Smooth muscle cell (in vitro differentiated cells): Measurements from ENCODE around the gene WDR1. TPM values are rescaled to one million over a fixed set of nuclear protein-coding genes. Genes with fewer than 3 reads are reported as not detected.

Experiments
- DNase-seq: peaks from one replicate; lab custom pipeline; 2025; ENCODE audit not compliant: unreplicated experiment; lab: John Stamatoyannopoulos, UW
- H2AFZ ChIP-seq: fragments of 200-600 bp; sonication (generic); 2 replicates; pipeline ENCODE4 v1.6.0; 2016; ENCODE audit warnings: antibody characterized with exemption, low read depth, mild to moderate bottlenecking
- H3F3A ChIP-seq: fragments of 200-600 bp; sonication (generic); 2 replicates; pipeline ENCODE4 v1.6.0; 2017; ENCODE audit warnings: antibody characterized with exemption, low read depth
- H3K27ac ChIP-seq: fragments of 200-600 bp; sonication (generic); 2 replicates; pipeline ENCODE4 v1.5.1; 2016; ENCODE audit warnings: low read depth, mild to moderate bottlenecking
- H3K27me3 ChIP-seq: fragments of 200-600 bp; sonication (generic); 2 replicates; pipeline ENCODE4 v1.6.1; 2016; ENCODE audit warnings: low read depth, mild to moderate bottlenecking
- H3K36me3 ChIP-seq: fragments of 200-600 bp; sonication (generic); 2 replicates; pipeline ENCODE4 v1.5.1; 2016; ENCODE audit warnings: low read depth
- H3K4me1 ChIP-seq: fragments of 200-600 bp; sonication (generic); 2 replicates; pipeline ENCODE4 v1.5.1; 2016; ENCODE audit warnings: low read depth
- H3K4me2 ChIP-seq: fragments of 200-600 bp; sonication (generic); 2 replicates; pipeline ENCODE4 v1.6.0; 2016; ENCODE audit warnings: mild to moderate bottlenecking
- H3K4me3 ChIP-seq: fragments of 200-600 bp; sonication (generic); 2 replicates; pipeline ENCODE4 v1.5.1; 2016; ENCODE audit warnings: mild to moderate bottlenecking
- H3K79me2 ChIP-seq: fragments of 200-600 bp; sonication (generic); 2 replicates; pipeline ENCODE4 v1.6.0; 2016; ENCODE audit warnings: low read depth, mild to moderate bottlenecking
- H3K9ac ChIP-seq: fragments of 200-600 bp; sonication (generic); 2 replicates; pipeline ENCODE4 v1.6.0; 2016; ENCODE audit warnings: low read depth
- H3K9me3 ChIP-seq: fragments of 200-600 bp; sonication (generic); replicated peaks from 2 replicates; pipeline ENCODE4 v1.5.1; 2016; ENCODE audit warnings: low read depth
- H4K20me1 ChIP-seq: fragments of 200-600 bp; sonication (generic); 2 replicates; pipeline ENCODE4 v1.6.0; 2016; ENCODE audit warnings: low read depth
- WGBS: methylation state at CpG from one replicate; pipeline ENCODE4 v1.1.7; 2016; ENCODE audit warnings: low lambda C conversion rate; 5-methylcytosine and 5-hydroxymethylcytosine counted together
- polyA plus RNA-seq: library from polyadenylated mRNA; unstranded; fragments of >200 nt; fragmentation: Nextera tagmentation; extraction: Ambion mirVana; gene quantifications from 2 replicates; pipeline ENCODE4 v1.2.1, GENCODE V29; 2016
- total RNA-seq: library from RNA; depleted of rRNA; stranded (reverse); fragments of >200 nt; gene quantifications from 2 replicates; pipeline ENCODE4 v1.2.3, GENCODE V29; 2014
- TF ChIP-seq, protein P1 (sequence below): fragments of 200-600 bp; sonication (generic); IDR thresholded peaks from 2 replicates; pipeline ENCODE4 v1.5.1; 2017; ENCODE audit warnings: borderline replicate concordance, mild to moderate bottlenecking, antibody characterized with exemption; ENCODE audit not compliant: insufficient read depth, poor library complexity, severe bottlenecking

The WDR1 gene
- total and polyA plus RNA-seq, 2 experiments from 2014 or later: 259 to 273 TPM

DNA sequence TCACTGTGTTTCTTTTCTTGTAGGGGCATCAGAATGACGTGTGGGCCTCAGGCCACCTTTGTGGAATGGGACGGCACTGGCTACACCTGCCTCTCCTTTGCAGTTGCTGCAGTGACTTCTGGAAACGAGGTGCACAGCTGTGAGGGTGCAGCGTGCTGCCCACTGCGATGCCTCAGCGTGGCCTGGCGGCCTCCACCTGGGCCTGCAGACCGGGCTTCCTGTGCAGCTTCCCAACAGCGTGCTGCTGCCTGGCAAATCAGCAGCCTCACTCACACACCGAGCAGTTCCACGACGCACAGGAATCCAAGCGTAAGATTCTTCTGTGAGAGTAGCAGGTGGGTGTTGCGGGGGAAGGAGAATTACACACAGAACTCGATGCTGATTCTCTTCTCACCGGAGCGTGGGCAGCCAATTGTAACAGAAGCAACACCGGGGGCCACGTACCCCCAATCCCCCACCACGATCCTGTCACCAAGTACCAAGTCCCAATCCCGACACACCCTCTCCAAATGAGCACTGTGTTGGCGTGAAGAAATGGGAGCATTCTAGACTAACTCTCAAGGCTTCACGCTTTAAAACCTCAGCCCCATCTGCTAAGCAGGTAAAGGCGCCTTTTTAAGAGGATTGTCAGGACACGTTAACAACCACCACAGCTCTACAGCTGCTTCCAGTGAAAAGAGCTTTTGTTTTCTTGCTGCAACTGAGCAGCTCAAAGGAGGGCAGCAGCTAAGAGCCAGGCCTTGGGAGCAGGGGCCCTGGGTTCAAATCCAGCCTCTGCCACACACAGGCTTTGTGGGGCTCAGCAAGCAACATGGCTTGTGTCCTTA, 16.9 kb downstream of the WDR1 start:
- no peak overlapping the region for H3K9ac ChIP-seq

DNA sequence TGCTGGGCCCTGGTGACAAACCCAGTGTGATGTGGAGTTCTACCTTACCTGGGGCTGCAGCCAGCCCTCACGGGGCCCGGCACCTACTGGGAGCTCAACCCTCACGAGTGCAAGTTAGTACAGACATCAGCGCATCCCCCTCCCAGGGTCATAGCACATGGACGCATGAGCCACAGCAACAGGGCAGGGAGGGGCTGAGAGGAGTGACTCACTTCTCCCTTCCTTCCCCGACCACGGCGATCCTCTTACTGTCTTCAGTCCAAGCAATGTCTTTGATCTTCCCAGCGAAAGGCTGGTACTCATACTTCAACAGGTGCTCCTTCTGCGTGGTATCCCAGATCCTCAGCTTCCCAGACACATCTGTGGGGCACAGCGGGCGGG, 17.8 kb downstream of the WDR1 start:
- Histone ChIP-seq H2AFZ (no peak overlapping the region), H3K36me3 (no peaks in the 10 kb centered on the region), H3K9me3 (no peaks in the 10 kb centered on the region), H3F3A (peaks cover 33% of the 10 kb centered on the region), H3K27me3 (no peaks in the 10 kb centered on the region), H4K20me1 (peaks cover 100% of the 10 kb centered on the region), H3K4me2 (no peak overlapping the region), H3K4me1 (peaks cover 28% of the 10 kb centered on the region), H3K9ac (no peak overlapping the region), H3K27ac (peak overlapping the region; percentile 98), H3K79me2 (peaks cover 72% of the 10 kb centered on the region), H3K4me3 (no peak overlapping the region)
- TF ChIP-seq, protein P1, sequence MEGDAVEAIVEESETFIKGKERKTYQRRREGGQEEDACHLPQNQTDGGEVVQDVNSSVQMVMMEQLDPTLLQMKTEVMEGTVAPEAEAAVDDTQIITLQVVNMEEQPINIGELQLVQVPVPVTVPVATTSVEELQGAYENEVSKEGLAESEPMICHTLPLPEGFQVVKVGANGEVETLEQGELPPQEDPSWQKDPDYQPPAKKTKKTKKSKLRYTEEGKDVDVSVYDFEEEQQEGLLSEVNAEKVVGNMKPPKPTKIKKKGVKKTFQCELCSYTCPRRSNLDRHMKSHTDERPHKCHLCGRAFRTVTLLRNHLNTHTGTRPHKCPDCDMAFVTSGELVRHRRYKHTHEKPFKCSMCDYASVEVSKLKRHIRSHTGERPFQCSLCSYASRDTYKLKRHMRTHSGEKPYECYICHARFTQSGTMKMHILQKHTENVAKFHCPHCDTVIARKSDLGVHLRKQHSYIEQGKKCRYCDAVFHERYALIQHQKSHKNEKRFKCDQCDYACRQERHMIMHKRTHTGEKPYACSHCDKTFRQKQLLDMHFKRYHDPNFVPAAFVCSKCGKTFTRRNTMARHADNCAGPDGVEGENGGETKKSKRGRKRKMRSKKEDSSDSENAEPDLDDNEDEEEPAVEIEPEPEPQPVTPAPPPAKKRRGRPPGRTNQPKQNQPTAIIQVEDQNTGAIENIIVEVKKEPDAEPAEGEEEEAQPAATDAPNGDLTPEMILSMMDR: no peak
- WGBS: 44% methylated on average over 8 of the region's 12 CpGs
- no peak for DNase-seq

More for the DNA sequence above, 16.9 kb downstream of the WDR1 start:
- H3K4me1 ChIP-seq: peaks cover 31% of the 10 kb centered on the region
- H3K27ac ChIP-seq: no peak overlapping the region
- H4K20me1 ChIP-seq: peaks cover 100% of the 10 kb centered on the region
- H3K9me3 ChIP-seq: no peaks in the 10 kb centered on the region
- no peak for DNase-seq
- H3F3A ChIP-seq: peaks cover 33% of the 10 kb centered on the region
- H2AFZ ChIP-seq: no peak overlapping the region
- no peaks in the 10 kb centered on the region for H3K27me3 ChIP-seq
- peaks cover 77% of the 10 kb centered on the region for H3K79me2 ChIP-seq
- no peaks in the 10 kb centered on the region for H3K36me3 ChIP-seq
- no peak overlapping the region for H3K4me3 ChIP-seq
- no peak overlapping the region for H3K4me2 ChIP-seq
- TF ChIP-seq, protein P1: no peak
- WGBS: 95% methylated on average over 25 of the region's 25 CpGs

DNA sequence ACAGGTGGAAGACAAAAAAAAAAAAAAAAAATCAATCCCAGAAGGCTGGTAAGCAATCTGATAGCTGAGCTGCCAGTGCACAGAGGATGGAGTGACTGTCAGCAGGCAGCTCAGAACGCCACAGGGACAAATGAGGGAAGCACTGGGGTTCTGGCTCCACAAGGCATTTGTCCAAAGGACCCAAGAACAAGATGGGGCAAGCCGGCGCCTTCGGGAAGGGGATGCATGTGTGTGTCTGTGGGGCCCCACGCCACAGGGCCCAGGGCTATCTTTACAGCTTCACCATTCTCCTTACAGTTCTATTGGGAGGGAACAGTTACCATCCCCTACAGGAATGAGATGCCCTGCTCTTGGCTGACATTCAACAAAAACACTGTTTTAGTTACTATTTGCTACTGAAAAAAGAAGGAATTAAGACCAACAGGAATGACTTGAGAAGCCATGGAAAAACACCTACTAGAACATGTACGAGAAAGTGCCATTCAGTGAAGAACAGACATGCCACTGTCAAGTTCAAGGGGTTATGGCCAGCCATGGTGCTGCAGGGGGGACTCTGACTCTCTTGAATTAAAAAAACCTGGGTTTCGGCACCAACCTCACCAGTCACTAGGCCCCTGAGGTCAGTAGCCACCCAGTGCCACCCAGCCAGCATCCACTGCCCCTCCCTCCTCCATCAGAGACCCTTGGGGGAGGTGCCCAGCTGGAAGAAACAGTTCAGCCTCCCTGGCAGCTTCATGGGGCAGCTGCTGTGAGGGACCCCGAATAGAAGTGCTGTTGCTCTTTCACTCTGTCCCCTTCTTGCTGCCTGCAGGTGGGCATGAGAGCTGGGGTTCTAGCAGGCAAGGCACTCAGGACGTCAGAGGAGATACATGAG, 18.5 kb downstream of the WDR1 start:
- WGBS: 91% methylated on average over 9 of the region's 9 CpGs
- H3K9ac ChIP-seq: peak overlapping the region; percentile 89
- no peak overlapping the region for H3K4me2 ChIP-seq
- TF ChIP-seq, protein P1: no peak
- peak overlapping the region; percentile 98 for H3K27ac ChIP-seq
- H3K36me3 ChIP-seq: no peaks in the 10 kb centered on the region
- H3K9me3 ChIP-seq: no peaks in the 10 kb centered on the region
- no peak for DNase-seq
- H4K20me1 ChIP-seq: peaks cover 100% of the 10 kb centered on the region
- no peak overlapping the region for H3K4me3 ChIP-seq
- H3K4me1 ChIP-seq: peaks cover 28% of the 10 kb centered on the region
- no peaks in the 10 kb centered on the region for H3K27me3 ChIP-seq
- H3F3A ChIP-seq: peaks cover 33% of the 10 kb centered on the region
- H3K79me2 ChIP-seq: peaks cover 69% of the 10 kb centered on the region
- H2AFZ ChIP-seq: no peak overlapping the region
